ENCODE results near the gene ZNF716. TPM values are rescaled to one million over a fixed set of nuclear protein-coding genes. Genes with fewer than 3 reads are reported as not detected.
"Not testable (repeated sequence)": the region's sequence is repeated elsewhere in the genome, so short reads cannot be mapped to it uniquely, and the experiment has no call there.

Gene ZNF716
- total RNA-seq (not detected in 2 replicates), polyA plus RNA-seq (not detected in 2 replicates)

DNA sequence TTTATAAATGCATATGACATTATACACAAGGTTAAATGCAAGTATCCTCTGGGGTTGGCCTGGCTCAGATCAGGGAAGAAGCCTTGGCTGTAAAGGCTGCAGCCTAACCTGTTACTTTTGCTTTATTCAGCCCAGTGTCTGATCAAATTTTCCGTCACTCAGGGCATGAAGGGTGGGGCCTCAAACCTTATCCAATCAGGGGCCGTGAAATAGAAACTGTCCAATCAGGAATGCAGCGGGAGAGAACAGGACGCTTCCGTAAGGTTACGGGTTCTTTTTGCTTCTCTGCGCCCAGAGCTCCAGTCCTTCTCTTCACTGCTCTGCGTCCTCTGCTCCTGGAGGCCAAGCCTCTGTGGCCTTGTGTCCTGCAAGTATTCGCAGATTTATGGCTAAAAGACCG is at the start of gene ZNF716:
Gene ZNF716, plus strand, starts transcription at position 274 of the 400 bp plus-strand sequence. Its CDS starts 112 bp downstream, at position 386.
- no peak within 1 kb of the TSS for H3K4me3 ChIP-seq
- no peaks in the 10 kb centered on the region for H3K79me2 ChIP-seq
- 88% methylated on average over 10 of the region's 10 CpGs for WGBS (ENCODE audit: low lambda C conversion rate, missing lambda C conversion rate)
- H3K9me3 ChIP-seq (ENCODE audit: low read depth), result no peaks in the 10 kb centered on the region
- H3K4me2 ChIP-seq, result no peak within 1 kb of the TSS
- H3K27me3 ChIP-seq, result no peaks in the 10 kb centered on the region
- DNase-seq (ENCODE audit: low spot score), result no peak
- no peaks in the 10 kb centered on the region for H4K20me1 ChIP-seq (ENCODE audit: insufficient read depth, poor library complexity, severe bottlenecking)
- no peak within 1 kb of the TSS for H3K27ac ChIP-seq
- H3K36me3 ChIP-seq (replicated peaks; ENCODE audit: insufficient read depth, low read depth), result no peaks in the 10 kb centered on the region
- no peaks in the 10 kb centered on the region for H3K9me2 ChIP-seq (replicated peaks; ENCODE audit: insufficient read depth)
- TF ChIP-seq EZH2 (IDR thresholded peaks at IDR 0.05; ENCODE audit: borderline replicate concordance) (no peak), EZH2phosphoT487 (IDR thresholded peaks at IDR 0.05; ENCODE audit: low read depth, severe bottlenecking, unreplicated experiment) (no peak)
- TF ChIP-seq, protein P1, sequence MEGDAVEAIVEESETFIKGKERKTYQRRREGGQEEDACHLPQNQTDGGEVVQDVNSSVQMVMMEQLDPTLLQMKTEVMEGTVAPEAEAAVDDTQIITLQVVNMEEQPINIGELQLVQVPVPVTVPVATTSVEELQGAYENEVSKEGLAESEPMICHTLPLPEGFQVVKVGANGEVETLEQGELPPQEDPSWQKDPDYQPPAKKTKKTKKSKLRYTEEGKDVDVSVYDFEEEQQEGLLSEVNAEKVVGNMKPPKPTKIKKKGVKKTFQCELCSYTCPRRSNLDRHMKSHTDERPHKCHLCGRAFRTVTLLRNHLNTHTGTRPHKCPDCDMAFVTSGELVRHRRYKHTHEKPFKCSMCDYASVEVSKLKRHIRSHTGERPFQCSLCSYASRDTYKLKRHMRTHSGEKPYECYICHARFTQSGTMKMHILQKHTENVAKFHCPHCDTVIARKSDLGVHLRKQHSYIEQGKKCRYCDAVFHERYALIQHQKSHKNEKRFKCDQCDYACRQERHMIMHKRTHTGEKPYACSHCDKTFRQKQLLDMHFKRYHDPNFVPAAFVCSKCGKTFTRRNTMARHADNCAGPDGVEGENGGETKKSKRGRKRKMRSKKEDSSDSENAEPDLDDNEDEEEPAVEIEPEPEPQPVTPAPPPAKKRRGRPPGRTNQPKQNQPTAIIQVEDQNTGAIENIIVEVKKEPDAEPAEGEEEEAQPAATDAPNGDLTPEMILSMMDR (IDR thresholded peaks at IDR 0.05; ENCODE audit: poor library complexity), result no peak
- no peaks in the 10 kb centered on the region for H3K4me1 ChIP-seq (ENCODE audit: insufficient read depth)
- H2AFZ ChIP-seq, result no peak within 1 kb of the TSS

DNA sequence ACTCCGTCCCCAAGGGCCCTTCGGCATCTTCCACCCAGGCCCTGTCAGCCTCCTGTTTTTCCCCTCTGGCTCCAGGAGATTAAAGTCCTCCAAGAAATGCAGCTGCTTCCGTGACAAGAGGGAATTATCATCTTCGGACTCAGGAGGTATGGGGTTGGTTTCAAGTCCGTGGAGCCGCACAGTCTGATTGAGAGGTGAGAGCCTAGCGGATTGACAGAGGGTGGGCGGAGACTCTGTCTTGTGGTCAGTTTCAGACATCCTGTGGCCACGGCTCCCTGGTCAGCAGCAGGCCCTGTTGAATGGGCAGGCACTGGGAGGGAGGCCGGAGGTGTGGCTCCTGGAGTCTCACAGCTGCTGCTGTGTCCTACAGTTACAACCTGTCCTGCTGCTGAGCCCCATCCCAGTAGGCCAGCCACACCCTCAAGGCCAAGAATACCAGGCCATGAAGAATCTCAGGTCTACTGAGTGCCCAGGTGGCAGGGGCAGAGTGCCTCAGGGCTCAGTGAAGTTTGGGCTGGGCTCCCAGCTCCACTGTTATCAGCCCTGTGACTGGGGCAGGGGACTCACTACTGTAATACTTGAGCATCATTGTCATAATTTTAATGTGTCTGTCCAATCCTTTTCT is 49.3 kb upstream of the ZNF716 start:
- no peak for DNase-seq (ENCODE audit: low spot score)
- Histone ChIP-seq H4K20me1 (ENCODE audit: insufficient read depth, poor library complexity, severe bottlenecking) (no peaks in the 10 kb centered on the region), H3K27ac (no peak overlapping the region), H3K4me1 (ENCODE audit: insufficient read depth) (no peaks in the 10 kb centered on the region), H3K4me2 (no peak overlapping the region), H3K27me3 (no peaks in the 10 kb centered on the region), H3K9me3 (ENCODE audit: low read depth) (no peaks in the 10 kb centered on the region), H3K79me2 (no peaks in the 10 kb centered on the region), H2AFZ (no peak overlapping the region), H3K36me3 (replicated peaks; ENCODE audit: insufficient read depth, low read depth) (no peaks in the 10 kb centered on the region), H3K4me3 (no peak overlapping the region), H3K9me2 (replicated peaks; ENCODE audit: insufficient read depth) (no peaks in the 10 kb centered on the region)
- WGBS (ENCODE audit: low lambda C conversion rate, missing lambda C conversion rate), result 89% methylated on average over 10 of the region's 10 CpGs
- TF ChIP-seq EZH2phosphoT487 (IDR thresholded peaks at IDR 0.05; ENCODE audit: low read depth, severe bottlenecking, unreplicated experiment) (no peak), EZH2 (IDR thresholded peaks at IDR 0.05; ENCODE audit: borderline replicate concordance) (no peak)
- TF ChIP-seq, protein P1 (IDR thresholded peaks at IDR 0.05; ENCODE audit: poor library complexity), result no peak

DNA sequence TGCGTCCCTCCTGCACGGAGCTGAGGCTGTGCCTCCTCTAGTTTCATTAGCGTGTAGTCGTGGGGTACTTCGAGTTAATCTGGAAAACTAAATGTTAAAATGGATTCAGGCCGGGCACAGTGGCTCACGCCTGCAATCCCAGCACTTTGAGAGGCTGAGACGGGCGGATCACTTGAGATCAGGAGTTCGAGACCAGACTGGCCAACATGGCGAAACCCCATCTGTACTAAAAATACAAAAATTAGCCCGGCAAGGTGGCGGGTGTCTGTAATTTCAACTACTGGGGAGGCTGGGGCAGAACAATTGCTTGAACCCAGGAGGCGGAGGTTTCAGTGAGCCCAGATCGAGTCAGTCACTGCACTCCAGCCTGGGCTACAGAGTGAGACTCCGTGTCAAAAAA is 46.9 kb upstream of the ZNF716 start:
- not testable (repeated sequence) for H3K4me2 ChIP-seq; H3K79me2 ChIP-seq; H4K20me1 ChIP-seq (ENCODE audit: insufficient read depth, poor library complexity, severe bottlenecking); H2AFZ ChIP-seq; H3K4me1 ChIP-seq (ENCODE audit: insufficient read depth); H3K27ac ChIP-seq; DNase-seq (ENCODE audit: low spot score); H3K27me3 ChIP-seq; H3K9me2 ChIP-seq (replicated peaks; ENCODE audit: insufficient read depth); H3K9me3 ChIP-seq (ENCODE audit: low read depth); H3K36me3 ChIP-seq (replicated peaks; ENCODE audit: insufficient read depth, low read depth); H3K4me3 ChIP-seq
- WGBS (ENCODE audit: low lambda C conversion rate, missing lambda C conversion rate), result 79% methylated on average over 16 of the region's 16 CpGs

DNA sequence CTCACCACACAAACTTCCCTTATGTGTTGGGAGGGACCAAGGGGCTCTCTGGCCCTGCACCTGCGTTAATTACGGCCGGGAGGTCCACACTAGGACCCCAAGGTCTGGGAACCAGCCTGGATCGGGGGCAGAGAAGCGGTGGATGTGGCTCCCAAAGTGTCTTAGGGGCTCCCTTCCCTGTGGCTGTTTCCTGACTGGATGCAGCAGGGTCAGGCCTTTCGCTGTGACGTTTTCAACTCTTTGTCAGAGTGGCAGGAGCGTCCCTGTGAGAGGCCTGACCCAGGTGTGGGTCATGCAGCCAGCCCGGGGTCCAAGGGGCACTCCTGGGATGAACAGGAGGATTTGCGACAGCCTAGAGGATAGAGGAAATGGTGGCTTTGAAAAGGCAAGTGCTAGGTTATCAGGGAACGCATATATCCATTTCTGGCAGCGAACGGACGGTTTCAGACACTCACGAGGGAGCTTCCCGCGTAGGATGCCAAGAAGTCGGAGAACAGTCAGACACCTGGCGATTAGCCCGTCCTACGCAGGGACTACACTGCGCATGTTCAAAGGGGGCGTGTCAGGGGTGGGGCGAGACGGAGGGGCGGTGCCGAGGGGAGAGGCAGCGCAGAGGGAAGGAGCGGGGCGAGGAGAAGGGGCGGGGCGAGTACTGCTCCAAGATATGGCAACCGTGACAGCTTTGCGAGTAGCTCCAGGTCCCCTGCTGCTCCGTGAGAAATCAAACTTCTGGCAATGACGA is 46.2 kb upstream of the ZNF716 start:
- 79% methylated on average over 25 of the region's 36 CpGs for WGBS (ENCODE audit: low lambda C conversion rate, missing lambda C conversion rate)
- H3K9me3 ChIP-seq (ENCODE audit: low read depth), result no peaks in the 10 kb centered on the region
- no peak overlapping the region for H3K4me2 ChIP-seq
- H3K4me1 ChIP-seq (ENCODE audit: insufficient read depth), result no peaks in the 10 kb centered on the region
- H4K20me1 ChIP-seq (ENCODE audit: insufficient read depth, poor library complexity, severe bottlenecking), result no peaks in the 10 kb centered on the region
- DNase-seq (ENCODE audit: low spot score), result no peak
- no peak overlapping the region for H2AFZ ChIP-seq
- no peaks in the 10 kb centered on the region for H3K27me3 ChIP-seq
- no peak overlapping the region for H3K4me3 ChIP-seq
- no peaks in the 10 kb centered on the region for H3K36me3 ChIP-seq (replicated peaks; ENCODE audit: insufficient read depth, low read depth)
- H3K9me2 ChIP-seq (replicated peaks; ENCODE audit: insufficient read depth), result no peaks in the 10 kb centered on the region
- no peak for TF ChIP-seq EZH2phosphoT487 (IDR thresholded peaks at IDR 0.05; ENCODE audit: low read depth, severe bottlenecking, unreplicated experiment)
- TF ChIP-seq, protein P1 (IDR thresholded peaks at IDR 0.05; ENCODE audit: poor library complexity), result no peak
- no peaks in the 10 kb centered on the region for H3K79me2 ChIP-seq
- H3K27ac ChIP-seq, result no peak overlapping the region

Data from hepatocyte (in vitro differentiated cells).